22Rv1 (cell line): ENCODE measurements around the gene ATP1B1.

Experiments used
- H3K27ac ChIP-seq: fragments of 450-650 bp; 2 replicates; pipeline ENCODE4 v1.5.1; 2017
- CTCF ChIP-seq: fragments of 450-650 bp; IDR thresholded peaks from 2 replicates; pipeline ENCODE4 v1.5.1; 2017; ENCODE audit warnings: mild to moderate bottlenecking
- ZFX ChIP-seq: fragments of 450-650 bp; IDR thresholded peaks from 2 replicates; pipeline ENCODE4 v1.6.1; 2017; ENCODE audit warnings: antibody characterized with exemption, borderline replicate concordance

ATP1B1 gene

GRCh38 chr1:169086603-169087455 lies 19.7 kb upstream of the ATP1B1 start:
- TF ChIP-seq CTCF: no peak
- no peak for TF ChIP-seq ZFX
- H3K27ac ChIP-seq: no peak overlapping the region

GRCh38 chr1:169087876-169088275 lies 18.6 kb upstream of the ATP1B1 start:
- no peak for TF ChIP-seq CTCF
- TF ChIP-seq ZFX: no peak
- H3K27ac ChIP-seq: no peak overlapping the region

GRCh38 chr1:169089776-169090175 lies 16.7 kb upstream of the ATP1B1 start:
- no peak for TF ChIP-seq ZFX
- TF ChIP-seq CTCF: no peak

GRCh38 chr1:169090308-169090899 lies 16.1 kb upstream of the ATP1B1 start:
- TF ChIP-seq ZFX (no peak), CTCF (no peak)
- H3K27ac ChIP-seq: no peak overlapping the region

More at GRCh38 chr1:169089776-169090175, 16.7 kb upstream of the ATP1B1 start:
- H3K27ac ChIP-seq: no peak overlapping the region

GRCh38 chr1:169090900-169091311 lies 15.6 kb upstream of the ATP1B1 start:
- H3K27ac ChIP-seq: no peak overlapping the region
- TF ChIP-seq ZFX (no peak), CTCF (no peak)

- TF ChIP-seq CTCF (no peak), ZFX (no peak)
Observed at GRCh38 chr1:169091480-169091941, 15.0 kb upstream of the ATP1B1 start.

GRCh38 chr1:169092399-169092798 lies 14.1 kb upstream of the ATP1B1 start:
- H3K27ac ChIP-seq: no peak overlapping the region
- TF ChIP-seq ZFX: no peak
- TF ChIP-seq CTCF: no peak

More at GRCh38 chr1:169091480-169091941, 15.0 kb upstream of the ATP1B1 start:
- no peak overlapping the region for H3K27ac ChIP-seq
